Neural cell (in vitro differentiated cells): ENCODE data around the gene BMP7. TPM values are rescaled to one million over a fixed set of nuclear protein-coding genes. Genes with fewer than 3 reads are reported as not detected.

Experiments used
- H2AFZ ChIP-seq: fragments of 200-600, 300-800 bp; sonication (generic), shearing (Covaris generic); 2 replicates; pipeline ENCODE4 v1.6.0; 2014; ENCODE audit warnings: low read depth, mild to moderate bottlenecking, antibody characterized with exemption, low read length, moderate library complexity
- H3F3A ChIP-seq: fragments of 200-600 bp; shearing (Covaris generic); 2 replicates; pipeline ENCODE4 v1.6.1; 2016; ENCODE audit warnings: mild to moderate bottlenecking, moderate library complexity, mixed read lengths, antibody characterized with exemption, low read length; ENCODE audit not compliant: insufficient read depth, poor library complexity, severe bottlenecking
- H3K27ac ChIP-seq: fragments of 200-600, 300-800 bp; sonication (generic), shearing (Covaris generic); 2 replicates; pipeline ENCODE4 v1.5.1; 2014; ENCODE audit warnings: mild to moderate bottlenecking, low read length, moderate library complexity
- H3K27me3 ChIP-seq: fragments of 300-800, 200-600 bp; sonication (generic), shearing (Covaris generic); 2 replicates; pipeline ENCODE4 v1.6.0; 2014; ENCODE audit warnings: mild to moderate bottlenecking, low read depth, low read length, moderate library complexity; ENCODE audit not compliant: insufficient read depth
- H3K36me3 ChIP-seq: fragments of 300-800, 200-600 bp; sonication (generic), shearing (Covaris generic); 2 replicates; pipeline ENCODE4 v1.5.1; 2014; ENCODE audit warnings: mild to moderate bottlenecking, antibody characterized with exemption, low read length, moderate library complexity; ENCODE audit not compliant: insufficient read depth
- H3K4me2 ChIP-seq: fragments of 300-800, 200-600 bp; sonication (generic), shearing (Covaris generic); 2 replicates; pipeline ENCODE4 v1.6.0; 2014; ENCODE audit warnings: mild to moderate bottlenecking, low read length
- H3K4me3 ChIP-seq: fragments of 300-800, 200-600 bp; sonication (generic), shearing (Covaris generic); 2 replicates; pipeline ENCODE4 v1.5.1; 2014; ENCODE audit warnings: mild to moderate bottlenecking, low read length, moderate library complexity
- H3K79me2 ChIP-seq: fragments of 200-600 bp; shearing (Covaris generic); replicated peaks from 2 replicates; pipeline ENCODE4 v1.6.0; 2014; ENCODE audit warnings: mild to moderate bottlenecking, low read length, moderate library complexity; ENCODE audit not compliant: insufficient read depth
- H3K9ac ChIP-seq: fragments of 300-800, 200-600 bp; sonication (generic), shearing (Covaris generic); 2 replicates; pipeline ENCODE4 v1.6.1; 2016; ENCODE audit warnings: mild to moderate bottlenecking, low read length, mixed read lengths
- H3K9me2 ChIP-seq: fragments of 200-600 bp; shearing (Covaris generic); 2 replicates; pipeline ENCODE4 v1.6.1; 2016; ENCODE audit warnings: mild to moderate bottlenecking, low read length, mixed read lengths; ENCODE audit not compliant: insufficient read depth
- H3K9me3 ChIP-seq: fragments of 200-600, 300-800 bp; sonication (generic), shearing (Covaris generic); 2 replicates; pipeline ENCODE4 v1.6.1; 2016; ENCODE audit warnings: mild to moderate bottlenecking, mixed run types, low read length, moderate library complexity, mixed read lengths
- H4K20me1 ChIP-seq: fragments of 200-600 bp; shearing (Covaris generic); 2 replicates; pipeline ENCODE4 v1.6.1; 2016; ENCODE audit warnings: mild to moderate bottlenecking, mixed run types; ENCODE audit not compliant: insufficient read depth
- EP300 ChIP-seq: fragments of 450-650 bp; conservative IDR thresholded peaks from 2 replicates; pipeline ENCODE4 v1.6.1; 2014; ENCODE audit warnings: antibody characterized with exemption, mild to moderate bottlenecking, moderate library complexity; ENCODE audit not compliant: poor library complexity, severe bottlenecking
- EZH2 ChIP-seq: fragments of 200-600, 300-800 bp; shearing (Covaris generic), sonication (generic); IDR thresholded peaks from 2 replicates; pipeline ENCODE4 v1.6.1; 2014; ENCODE audit warnings: antibody characterized with exemption, low read length, borderline replicate concordance, mild to moderate bottlenecking; ENCODE audit not compliant: insufficient read depth, poor library complexity, severe bottlenecking
- MXI1 ChIP-seq: fragments of 450-650 bp; conservative IDR thresholded peaks from 2 replicates; pipeline ENCODE4 v1.6.1; 2014; ENCODE audit warnings: antibody characterized with exemption, mild to moderate bottlenecking; ENCODE audit not compliant: poor library complexity, severe bottlenecking
- RAD21 ChIP-seq: fragments of 450-650 bp; conservative IDR thresholded peaks from 2 replicates; pipeline ENCODE4 v1.6.1; 2014; ENCODE audit warnings: antibody characterized with exemption, mild to moderate bottlenecking, moderate library complexity
- SMC3 ChIP-seq: fragments of 450-650 bp; conservative IDR thresholded peaks from 2 replicates; pipeline ENCODE4 v1.6.1; 2014; ENCODE audit warnings: antibody characterized with exemption, mild to moderate bottlenecking, moderate library complexity; ENCODE audit not compliant: poor library complexity
- TAF1 ChIP-seq: IDR thresholded peaks from 2 replicates; pipeline ENCODE4 v1.6.1; 2012; ENCODE audit warnings: low read depth
- polyA plus RNA-seq: library from polyadenylated mRNA; depleted of rRNA; stranded (reverse); fragments of >200 nt; gene quantifications from 2 replicates; pipeline ENCODE4 v1.2.3, GENCODE V29; 2014
- TF ChIP-seq, protein P1 (sequence below): IDR thresholded peaks from 2 replicates; pipeline ENCODE4 v1.6.1; 2012; ENCODE audit warnings: borderline replicate concordance
- TF ChIP-seq, protein P2 (sequence below): fragments of 450-650 bp; IDR thresholded peaks from 2 replicates; pipeline ENCODE4 v1.5.1; 2014; ENCODE audit warnings: antibody characterized with exemption, mild to moderate bottlenecking, moderate library complexity; ENCODE audit not compliant: poor library complexity, severe bottlenecking

Gene BMP7
- polyA plus RNA-seq, 1 donor from 2014 or later = 3.6 TPM

DNA sequence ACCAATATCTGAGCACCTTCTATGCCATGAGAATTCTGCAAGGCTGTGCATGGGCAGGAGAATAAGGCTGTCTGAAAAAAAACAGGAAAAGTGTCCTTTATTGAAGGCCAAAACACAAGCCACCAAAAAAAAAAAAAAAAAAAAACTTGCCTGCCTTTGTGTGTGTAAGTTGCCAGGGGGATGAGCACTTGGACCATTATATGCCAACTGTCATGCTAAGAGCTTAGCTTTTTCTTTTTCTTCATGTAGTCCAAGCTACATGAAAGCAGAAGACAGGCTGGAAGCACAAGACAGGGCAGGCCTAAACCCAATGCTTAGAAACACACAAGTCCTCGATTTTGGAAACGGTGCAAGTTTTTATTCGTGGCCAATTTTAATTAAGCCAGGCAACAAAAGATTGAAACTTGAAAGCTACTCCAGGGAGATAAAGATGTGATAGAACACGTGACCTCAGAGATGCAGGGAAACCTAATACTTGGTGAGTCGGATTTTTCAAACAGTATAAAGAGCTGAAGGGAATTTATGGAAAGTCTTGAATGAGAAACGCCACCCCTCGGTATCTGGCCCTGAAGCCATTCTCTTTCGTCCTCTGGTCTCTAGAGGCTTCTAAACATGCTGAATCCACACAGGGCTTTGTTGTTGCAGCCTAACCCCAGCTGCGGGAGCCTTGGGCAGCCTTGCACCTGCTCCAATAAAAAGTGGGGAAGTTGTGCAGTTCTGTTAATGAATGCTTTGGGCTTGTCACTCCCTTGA lies 8.6 kb downstream of the BMP7 start:
- no peaks in the 10 kb centered on the region for H3K79me2 ChIP-seq

DNA sequence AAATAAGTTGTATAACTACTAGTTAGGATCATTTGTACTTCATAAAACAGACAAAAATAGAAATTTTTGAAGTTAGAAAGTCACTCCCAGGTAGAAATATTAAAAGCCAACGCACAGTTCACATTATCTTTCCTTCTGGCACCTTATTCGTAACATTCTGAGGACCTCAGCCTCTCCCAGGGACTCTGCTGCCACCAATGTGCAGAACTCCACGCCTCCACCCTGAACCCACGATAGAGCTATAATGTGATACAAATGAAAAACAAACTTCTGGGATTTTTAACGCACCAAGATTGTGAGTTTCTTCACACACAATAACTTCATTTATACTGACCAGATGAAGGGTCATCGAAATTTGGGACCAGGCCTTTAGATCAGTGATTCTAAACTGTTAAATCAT lies 9.5 kb downstream of the BMP7 start:
- Histone ChIP-seq H4K20me1 (no peaks in the 10 kb centered on the region), H3K4me3 (no peak overlapping the region), H3K36me3 (no peaks in the 10 kb centered on the region), H3F3A (no peaks in the 10 kb centered on the region), H3K9ac (no peak overlapping the region), H3K27ac (no peak overlapping the region), H3K9me2 (no peaks in the 10 kb centered on the region), H3K4me2 (no peak overlapping the region), H3K27me3 (peaks cover 21% of the 10 kb centered on the region), H3K79me2 (no peaks in the 10 kb centered on the region), H2AFZ (no peak overlapping the region), H3K9me3 (no peaks in the 10 kb centered on the region)
- no peak for TF ChIP-seq EZH2
- TF ChIP-seq RAD21 = no peak
- no peak for TF ChIP-seq TAF1
- no peak for TF ChIP-seq SMC3
- TF ChIP-seq, protein P1, sequence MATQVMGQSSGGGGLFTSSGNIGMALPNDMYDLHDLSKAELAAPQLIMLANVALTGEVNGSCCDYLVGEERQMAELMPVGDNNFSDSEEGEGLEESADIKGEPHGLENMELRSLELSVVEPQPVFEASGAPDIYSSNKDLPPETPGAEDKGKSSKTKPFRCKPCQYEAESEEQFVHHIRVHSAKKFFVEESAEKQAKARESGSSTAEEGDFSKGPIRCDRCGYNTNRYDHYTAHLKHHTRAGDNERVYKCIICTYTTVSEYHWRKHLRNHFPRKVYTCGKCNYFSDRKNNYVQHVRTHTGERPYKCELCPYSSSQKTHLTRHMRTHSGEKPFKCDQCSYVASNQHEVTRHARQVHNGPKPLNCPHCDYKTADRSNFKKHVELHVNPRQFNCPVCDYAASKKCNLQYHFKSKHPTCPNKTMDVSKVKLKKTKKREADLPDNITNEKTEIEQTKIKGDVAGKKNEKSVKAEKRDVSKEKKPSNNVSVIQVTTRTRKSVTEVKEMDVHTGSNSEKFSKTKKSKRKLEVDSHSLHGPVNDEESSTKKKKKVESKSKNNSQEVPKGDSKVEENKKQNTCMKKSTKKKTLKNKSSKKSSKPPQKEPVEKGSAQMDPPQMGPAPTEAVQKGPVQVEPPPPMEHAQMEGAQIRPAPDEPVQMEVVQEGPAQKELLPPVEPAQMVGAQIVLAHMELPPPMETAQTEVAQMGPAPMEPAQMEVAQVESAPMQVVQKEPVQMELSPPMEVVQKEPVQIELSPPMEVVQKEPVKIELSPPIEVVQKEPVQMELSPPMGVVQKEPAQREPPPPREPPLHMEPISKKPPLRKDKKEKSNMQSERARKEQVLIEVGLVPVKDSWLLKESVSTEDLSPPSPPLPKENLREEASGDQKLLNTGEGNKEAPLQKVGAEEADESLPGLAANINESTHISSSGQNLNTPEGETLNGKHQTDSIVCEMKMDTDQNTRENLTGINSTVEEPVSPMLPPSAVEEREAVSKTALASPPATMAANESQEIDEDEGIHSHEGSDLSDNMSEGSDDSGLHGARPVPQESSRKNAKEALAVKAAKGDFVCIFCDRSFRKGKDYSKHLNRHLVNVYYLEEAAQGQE = no peak
- TF ChIP-seq MXI1 = no peak
- no peak for TF ChIP-seq EP300
- TF ChIP-seq, protein P2, sequence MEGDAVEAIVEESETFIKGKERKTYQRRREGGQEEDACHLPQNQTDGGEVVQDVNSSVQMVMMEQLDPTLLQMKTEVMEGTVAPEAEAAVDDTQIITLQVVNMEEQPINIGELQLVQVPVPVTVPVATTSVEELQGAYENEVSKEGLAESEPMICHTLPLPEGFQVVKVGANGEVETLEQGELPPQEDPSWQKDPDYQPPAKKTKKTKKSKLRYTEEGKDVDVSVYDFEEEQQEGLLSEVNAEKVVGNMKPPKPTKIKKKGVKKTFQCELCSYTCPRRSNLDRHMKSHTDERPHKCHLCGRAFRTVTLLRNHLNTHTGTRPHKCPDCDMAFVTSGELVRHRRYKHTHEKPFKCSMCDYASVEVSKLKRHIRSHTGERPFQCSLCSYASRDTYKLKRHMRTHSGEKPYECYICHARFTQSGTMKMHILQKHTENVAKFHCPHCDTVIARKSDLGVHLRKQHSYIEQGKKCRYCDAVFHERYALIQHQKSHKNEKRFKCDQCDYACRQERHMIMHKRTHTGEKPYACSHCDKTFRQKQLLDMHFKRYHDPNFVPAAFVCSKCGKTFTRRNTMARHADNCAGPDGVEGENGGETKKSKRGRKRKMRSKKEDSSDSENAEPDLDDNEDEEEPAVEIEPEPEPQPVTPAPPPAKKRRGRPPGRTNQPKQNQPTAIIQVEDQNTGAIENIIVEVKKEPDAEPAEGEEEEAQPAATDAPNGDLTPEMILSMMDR = no peak

More for the DNA sequence above, 8.6 kb downstream of the BMP7 start:
- no peak for TF ChIP-seq EP300
- H3K4me2 ChIP-seq = no peak overlapping the region
- H3K36me3 ChIP-seq = no peaks in the 10 kb centered on the region
- H3K27ac ChIP-seq = no peak overlapping the region
- H3K9me2 ChIP-seq = no peaks in the 10 kb centered on the region
- H4K20me1 ChIP-seq = no peaks in the 10 kb centered on the region
- H3K27me3 ChIP-seq = peaks cover 31% of the 10 kb centered on the region
- no peak overlapping the region for H3K4me3 ChIP-seq
- H3K9me3 ChIP-seq = no peaks in the 10 kb centered on the region
- no peak overlapping the region for H2AFZ ChIP-seq
- H3K9ac ChIP-seq = no peak overlapping the region
- no peaks in the 10 kb centered on the region for H3F3A ChIP-seq
